ENCODE measurements around the gene IL10RB.
A peak's percentile ranks its signal among the peaks of the same experiment; 100 is the strongest.
"Not testable (repeated sequence)": the region's sequence is repeated elsewhere in the genome, so short reads cannot be mapped to it uniquely, and the experiment has no call there.

The IL10RB gene

GRCh38 chr21:33302055-33302454, 35.9 kb downstream of the IL10RB start:
- DNase-seq (ENCODE audit: low read depth): no peak

DNA sequence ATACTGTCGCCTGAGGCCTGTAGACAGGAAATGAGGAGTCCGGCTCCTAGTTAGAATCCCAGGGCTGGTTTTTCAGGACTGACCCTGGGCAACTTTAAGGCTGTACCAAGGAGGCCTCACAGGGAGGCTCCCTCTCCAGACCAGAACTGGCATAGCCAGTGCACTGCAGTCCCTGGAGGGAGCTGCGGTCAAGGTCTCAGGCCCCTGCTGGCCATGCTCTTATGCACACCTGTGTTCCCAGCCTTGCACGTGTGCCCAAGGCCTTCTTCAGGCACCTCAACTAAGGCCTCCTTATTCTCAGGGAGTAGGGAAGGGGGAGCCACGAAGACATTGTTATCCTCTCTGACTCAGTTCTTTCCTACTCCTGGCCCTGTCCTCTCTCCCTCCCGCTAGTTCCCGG, 36.6 kb downstream of the IL10RB start:
- no peak for DNase-seq (ENCODE audit: low read depth)

DNA sequence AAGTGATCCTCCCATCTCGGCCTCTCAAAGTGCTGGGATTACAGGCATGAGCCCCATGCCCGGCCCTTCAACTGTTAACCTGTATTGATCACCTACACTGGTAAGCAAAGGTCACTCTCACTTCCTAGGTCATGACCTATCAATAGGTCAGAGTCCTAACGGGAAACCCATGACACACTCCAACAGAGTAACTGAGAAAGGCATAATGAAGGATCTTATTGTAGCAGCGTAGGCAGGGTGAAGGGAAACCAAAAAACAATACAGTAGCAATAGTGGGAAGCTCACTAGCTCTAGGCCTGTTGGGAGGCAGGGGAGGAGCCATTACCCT, 39.1 kb downstream of the IL10RB start:
- DNase-seq (ENCODE audit: low read depth): no peak

DNA sequence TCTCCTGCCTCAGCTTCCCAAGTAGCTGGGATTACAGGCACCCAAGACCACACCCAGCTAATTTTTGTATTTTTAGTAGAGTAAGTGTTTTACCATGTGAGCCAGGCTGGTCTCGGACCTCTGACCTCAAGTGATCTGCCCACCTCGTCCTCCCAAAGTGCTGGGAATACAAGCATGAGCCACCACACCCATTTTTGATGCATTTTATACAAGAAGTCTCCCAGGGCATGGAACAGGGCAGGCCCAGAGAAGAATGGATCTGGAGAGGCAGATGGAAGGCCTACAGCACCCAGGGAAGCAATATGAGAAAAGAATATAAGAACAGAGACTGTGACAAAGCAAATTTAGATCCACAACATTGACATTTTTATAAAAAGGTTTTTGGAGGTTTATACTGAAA, 39.8 kb downstream of the IL10RB start:
- DNase-seq (ENCODE audit: low read depth): no peak

DNA sequence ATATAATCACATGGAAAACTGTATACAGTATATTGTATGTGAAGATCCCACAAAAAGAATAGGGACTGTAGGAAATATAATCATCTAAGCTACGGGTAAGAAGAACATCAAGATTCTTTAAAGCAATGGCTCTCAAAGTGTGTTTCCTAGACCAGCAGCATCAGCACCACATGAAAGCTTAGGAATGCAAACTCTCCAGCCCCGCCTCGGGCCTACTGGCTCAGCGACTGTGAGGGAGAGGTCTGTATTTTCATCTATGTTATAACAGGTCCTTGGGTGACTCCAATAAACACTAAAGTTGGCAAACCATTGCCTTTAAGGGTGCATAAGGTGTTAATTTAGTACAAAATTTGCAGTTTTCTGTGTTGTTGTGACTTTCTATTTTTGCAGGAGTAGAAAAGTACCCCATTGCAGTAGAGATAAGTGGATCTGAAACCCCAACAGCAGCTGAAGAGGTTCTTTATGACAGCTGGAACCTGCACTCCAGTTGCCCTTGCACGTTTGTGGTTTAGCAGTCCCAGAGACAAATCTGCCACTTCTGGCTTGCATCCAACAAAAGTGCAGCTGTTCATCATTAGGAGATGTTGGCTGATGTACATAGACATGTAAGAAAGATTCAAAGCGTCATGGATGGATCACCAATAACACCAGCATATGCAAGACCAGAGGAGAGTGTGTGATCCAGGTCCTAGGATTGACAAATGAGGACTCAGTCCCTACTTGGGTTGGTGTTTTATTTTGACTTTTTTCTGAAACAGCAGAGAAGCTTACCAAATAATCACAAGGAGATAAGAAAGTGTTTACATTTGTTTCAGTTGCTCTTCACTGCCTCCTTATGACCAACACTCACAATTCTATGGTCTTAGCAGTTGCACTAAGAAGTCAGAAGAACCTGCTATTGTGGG, 42.7 kb downstream of the IL10RB start:
- no peak for DNase-seq (ENCODE audit: low read depth)

DNA sequence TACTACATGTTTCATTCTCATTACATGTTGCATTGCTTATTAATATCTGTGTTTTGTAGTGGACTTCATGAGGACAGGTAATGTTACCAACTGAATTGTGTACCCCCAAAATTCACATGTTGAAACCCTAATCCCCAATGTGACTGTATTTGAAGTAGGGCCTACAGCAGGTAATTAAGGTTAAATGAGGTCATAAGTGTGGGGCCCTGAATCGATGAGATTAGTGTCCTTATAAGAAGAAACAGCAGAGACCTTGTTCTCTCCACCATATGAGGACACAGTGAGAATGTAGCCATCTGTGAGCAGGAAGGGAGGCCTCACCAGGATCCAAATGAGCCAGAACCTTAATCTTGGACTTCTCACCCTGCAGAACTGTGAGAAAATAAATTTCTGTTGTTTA, 43.6 kb downstream of the IL10RB start:
- DNase-seq (ENCODE audit: low read depth): no peak

GRCh38 chr21:33312121-33312520, 46.0 kb downstream of the IL10RB start:
- DNase-seq (ENCODE audit: low read depth): no peak

DNA sequence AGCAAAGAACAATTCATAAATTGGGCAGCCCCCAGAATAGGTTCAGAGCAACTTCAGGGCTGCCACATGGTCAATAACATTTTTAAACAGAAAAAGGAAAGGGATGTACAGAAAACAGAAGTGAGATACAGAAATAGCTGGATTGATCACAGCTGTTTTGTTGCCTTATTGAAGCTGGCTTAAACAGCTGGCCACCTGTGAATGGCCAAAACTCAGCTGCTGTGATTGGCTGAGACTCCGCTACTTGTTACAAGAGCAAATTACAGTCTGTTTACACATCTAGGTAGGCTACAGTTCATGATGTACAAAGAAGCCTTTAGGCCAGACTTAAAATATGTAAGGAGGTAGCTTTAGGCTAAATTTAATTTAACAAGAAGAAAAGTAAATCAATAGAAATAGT, 47.0 kb downstream of the IL10RB start:
- no peak for DNase-seq (ENCODE audit: low read depth)

DNA sequence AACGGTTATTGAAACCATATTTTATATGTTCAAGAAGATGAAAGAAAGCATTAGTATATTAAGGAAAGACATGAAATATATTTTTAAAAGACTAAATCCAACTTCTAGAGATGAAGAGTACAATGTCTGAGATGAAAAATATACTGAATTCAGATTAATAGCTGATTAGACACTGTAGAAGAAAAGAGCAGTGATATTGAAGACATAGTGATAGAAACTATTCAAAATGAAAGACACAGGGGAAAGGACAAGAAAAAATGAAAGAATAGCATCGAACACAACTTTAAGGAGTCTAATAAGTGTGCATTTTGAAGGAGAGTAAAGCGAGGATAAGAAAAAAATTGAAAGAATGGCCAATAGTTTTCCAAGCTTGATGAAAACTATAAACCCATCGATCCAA, 47.4 kb downstream of the IL10RB start:
- no peak for DNase-seq (ENCODE audit: low read depth)

DNA sequence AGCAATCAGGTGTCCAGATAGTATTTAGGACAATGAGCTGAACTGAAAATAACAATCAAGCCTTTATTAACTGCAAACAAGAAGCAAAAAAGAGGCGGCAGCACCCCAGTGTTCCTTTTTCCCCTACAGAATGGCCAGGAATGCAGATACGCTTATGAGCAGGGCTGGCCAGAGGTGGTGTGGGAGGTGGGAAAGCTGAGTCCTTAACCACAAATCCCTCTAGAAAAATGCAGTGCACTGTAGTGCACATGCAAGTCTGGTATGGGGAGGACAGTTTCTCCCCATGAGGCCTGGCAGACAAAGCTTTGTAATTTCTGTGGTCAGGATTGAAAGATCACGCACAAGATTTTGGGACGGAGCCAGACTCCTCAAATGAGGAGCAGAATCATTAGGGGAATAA, 47.9 kb downstream of the IL10RB start:
- no peak for DNase-seq (ENCODE audit: low read depth)

- DNase-seq (ENCODE audit: low read depth): no peak
Observed at GRCh38 chr21:33315946-33316710, 50.0 kb downstream of the IL10RB start.

GRCh38 chr21:33317145-33317544, 51.0 kb downstream of the IL10RB start:
- no peak for DNase-seq (ENCODE audit: low read depth)

- DNase-seq (ENCODE audit: low read depth): no peak
Observed at GRCh38 chr21:33317786-33318486, 51.8 kb downstream of the IL10RB start.

GRCh38 chr21:33321005-33321404, 54.8 kb downstream of the IL10RB start:
- DNase-seq (ENCODE audit: low read depth): not testable (repeated sequence)

GRCh38 chr21:33323610-33324009, 57.4 kb downstream of the IL10RB start:
- not testable (repeated sequence) for DNase-seq (ENCODE audit: low read depth)

DNA sequence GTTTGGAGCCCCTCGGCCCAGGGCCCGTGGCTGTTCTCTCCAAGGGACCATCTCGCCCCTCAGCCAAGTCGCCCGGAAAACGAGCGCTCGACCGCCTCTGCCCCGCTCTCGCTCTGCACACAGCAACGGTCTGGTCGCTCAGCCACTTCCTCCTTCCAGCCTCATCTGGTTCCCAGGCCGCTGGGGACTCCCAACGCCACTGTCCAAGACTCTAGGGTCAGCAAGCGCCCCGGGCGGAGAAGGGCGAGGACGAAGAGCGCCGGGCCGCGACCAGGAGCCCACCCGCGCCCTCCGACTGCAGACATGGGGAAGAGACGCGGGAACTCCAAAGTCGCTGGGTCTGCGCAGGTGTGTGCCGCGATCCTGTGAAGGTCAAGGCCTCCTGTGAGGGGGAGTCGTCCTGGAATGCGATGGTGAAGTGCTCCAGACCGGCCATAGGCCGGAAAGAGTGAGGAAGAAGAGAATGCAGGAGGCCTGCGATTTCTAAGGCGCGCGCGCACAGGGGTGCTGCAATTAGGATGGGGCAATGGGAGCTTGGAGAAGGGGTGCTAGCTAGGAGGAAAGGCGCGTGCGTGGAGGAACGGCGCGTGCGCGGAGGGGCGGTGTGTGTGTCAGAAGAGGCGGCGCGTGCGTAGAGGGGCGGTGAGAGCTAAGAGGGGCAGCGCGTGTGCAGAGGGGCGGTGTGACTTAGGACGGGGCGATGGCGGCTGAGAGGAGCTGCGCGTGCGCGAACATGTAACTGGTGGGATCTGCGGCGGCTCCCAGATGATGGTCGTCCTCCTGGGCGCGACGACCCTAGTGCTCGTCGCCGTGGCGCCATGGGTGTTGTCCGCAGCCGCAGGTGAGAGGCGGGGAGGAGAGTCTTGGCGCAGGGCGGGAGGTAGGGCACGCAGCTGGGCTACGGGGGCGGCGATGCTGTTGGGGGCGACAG, 58.4 kb downstream of the IL10RB start, which contains the start of gene IFNAR1:
TSS of gene IFNAR1 (plus strand) at position 680 of the 931 bp plus-strand sequence. CDS start at position 766, 86 bp downstream.
- peak; percentile 79 for DNase-seq (ENCODE audit: low read depth)

DNA sequence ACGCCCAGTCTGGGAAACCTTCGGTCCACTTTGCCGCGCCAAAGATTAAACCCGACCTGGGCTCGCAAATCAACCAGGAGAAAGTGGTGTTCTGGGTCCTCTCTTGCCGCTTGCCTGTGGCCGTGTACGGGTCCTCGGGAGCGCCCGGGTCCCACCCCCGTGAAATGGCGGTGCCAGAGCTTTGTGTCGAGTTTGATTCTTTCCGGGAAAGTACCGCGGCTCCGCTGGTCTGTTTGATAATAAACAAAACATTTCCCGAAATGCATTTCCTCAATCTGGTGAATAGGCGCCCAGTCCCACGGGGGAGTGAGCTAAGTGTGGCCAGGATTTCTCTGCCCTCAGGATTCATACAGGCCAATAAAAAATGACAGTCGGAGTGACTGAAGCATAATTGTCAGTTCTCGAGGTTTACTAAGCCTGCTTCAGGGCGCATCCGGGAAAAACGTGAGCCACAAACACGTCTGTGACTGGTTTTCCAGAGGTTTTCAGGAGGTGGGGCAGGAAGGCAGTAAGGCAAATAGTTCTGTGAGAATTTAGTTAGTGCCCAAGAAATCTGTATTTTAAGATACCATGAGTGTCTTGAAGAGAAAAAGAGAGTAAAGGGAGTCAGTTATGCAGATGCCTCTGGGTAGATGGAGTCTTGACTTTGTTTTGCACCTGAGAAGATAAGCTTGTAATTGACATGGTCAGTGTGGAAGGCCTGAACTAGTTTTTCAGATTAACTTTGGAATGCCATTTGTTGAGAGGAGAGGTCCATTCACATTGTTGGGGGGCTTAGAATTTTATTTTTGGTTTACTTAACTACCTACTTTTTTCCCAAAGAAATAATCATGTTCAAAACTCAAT, 59.3 kb downstream of the IL10RB start:
- peak; percentile 61 for DNase-seq (ENCODE audit: low read depth)

DNA sequence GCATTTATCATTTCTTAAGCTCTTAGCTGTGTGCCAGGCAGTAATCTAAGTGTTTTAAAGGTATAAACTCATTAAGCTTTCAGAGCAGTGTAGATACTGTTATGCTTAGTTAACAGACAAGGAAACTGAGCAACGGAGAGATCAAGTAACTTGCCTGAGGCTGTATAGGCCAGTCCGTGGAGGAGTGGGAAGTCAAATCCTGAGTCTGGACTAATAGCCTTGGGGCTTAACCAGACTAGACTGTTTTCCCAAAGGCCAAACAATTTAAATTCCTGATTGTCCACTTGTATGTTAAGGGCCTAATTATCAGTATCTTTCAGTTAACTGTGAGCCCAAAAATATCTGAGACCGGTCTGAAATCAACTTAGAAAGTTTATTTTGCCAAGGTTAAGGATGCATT, 61.2 kb downstream of the IL10RB start:
- DNase-seq (ENCODE audit: low read depth): no peak

GRCh38 chr21:33327792-33328433, 61.7 kb downstream of the IL10RB start:
- no peak for DNase-seq (ENCODE audit: low read depth)

- no peak for DNase-seq (ENCODE audit: low read depth)
Observed at GRCh38 chr21:33330726-33331125, 64.6 kb downstream of the IL10RB start.

Measured in HS-5 (cell line).